Common myeloid progenitor, CD34-positive (primary cell): ENCODE results near the gene CDIP1.

Experiments used
- CTCF ChIA-PET: fragments of 350-600 bp; sonication (Branson Sonifier 250); formaldehyde crosslinking; loops from one replicate; lab custom pipeline; 2021; ENCODE audit warnings: antibody characterized with exemption; lab: Charles Lee
- POLR2A ChIA-PET: fragments of 350-600 bp; sonication (Branson Sonifier 250); formaldehyde crosslinking; loops from one replicate; lab custom pipeline; 2021; ENCODE audit warnings: antibody characterized with exemption; lab: Charles Lee
- DNase-seq, 3 donors: peaks; one replicate each; pipeline versions ENCODE4 v3.0.0 to v3.0.0-alpha.2; 2013
- H3K27ac ChIP-seq, 2 experiments: 1 replicate in 1 of 2; 2 replicates in 1 of 2; pipeline ENCODE4 v1.7.0; 2013; ENCODE audit warnings: inconsistent platforms in 2 of 2, low read length in 2 of 2, mild to moderate bottlenecking in 2 of 2, low read depth in 1 of 2, moderate library complexity in 1 of 2; ENCODE audit not compliant: severe bottlenecking in 2 of 2, insufficient read depth in 1 of 2, poor library complexity in 1 of 2
- H3K27me3 ChIP-seq, 5 experiments: replicated peaks in 2 of 5; 1 replicate in 3 of 5; 2 replicates in 2 of 5; pipeline versions ENCODE4 v1.6.1 to v1.7.0; 2013; ENCODE audit warnings: low read length in 4 of 5, mild to moderate bottlenecking in 2 of 5, moderate library complexity in 2 of 5, inconsistent platforms in 1 of 5; ENCODE audit not compliant: insufficient read depth in 5 of 5, control insufficient read depth in 4 of 5
- H3K36me3 ChIP-seq, 4 experiments: 1 replicate in 2 of 4; 2 replicates in 2 of 4; pipeline versions ENCODE4 v1.6.1 to v1.7.0; 2013; ENCODE audit warnings: low read length in 3 of 4, control low read depth in 1 of 4, mild to moderate bottlenecking in 1 of 4; ENCODE audit not compliant: control insufficient read depth in 4 of 4, insufficient read depth in 4 of 4
- H3K4me1 ChIP-seq, 4 experiments: 1 replicate in 3 of 4; 2 replicates in 1 of 4; pipeline versions ENCODE4 v1.6.1 to v1.7.1; 2013; ENCODE audit warnings: low read length in 3 of 4, mild to moderate bottlenecking in 3 of 4, control low read depth in 1 of 4, inconsistent platforms in 1 of 4, moderate library complexity in 1 of 4; ENCODE audit not compliant: control insufficient read depth in 4 of 4, insufficient read depth in 4 of 4; ENCODE audit errors: control extremely low read depth in 1 of 4
- H3K4me3 ChIP-seq, 7 experiments: 1 replicate in 4 of 7; 2 replicates in 3 of 7; pipeline versions ENCODE4 v1.5.1 to v1.7.0; 2013; ENCODE audit warnings: mild to moderate bottlenecking in 7 of 7, low read length in 6 of 7, moderate library complexity in 6 of 7, inconsistent platforms in 2 of 7, low read depth in 2 of 7, control low read depth in 1 of 7; ENCODE audit not compliant: insufficient read depth in 4 of 7, control insufficient read depth in 1 of 7; ENCODE audit errors: extremely low read depth in 1 of 7
- H3K9me3 ChIP-seq, 5 experiments: 1 replicate in 4 of 5; 2 replicates in 1 of 5; pipeline versions ENCODE4 v1.6.1 to v1.7.1; 2013; ENCODE audit warnings: low read length in 4 of 5, mild to moderate bottlenecking in 2 of 5, inconsistent platforms in 1 of 5, low read depth in 1 of 5, moderate library complexity in 1 of 5; ENCODE audit not compliant: control insufficient read depth in 4 of 5, insufficient read depth in 2 of 5; ENCODE audit errors: control extremely low read depth in 1 of 5
- WGBS: methylation state at CpG from one replicate; pipeline ENCODE4 v1.1.5; 2013; ENCODE audit not compliant: insufficient coverage; 5-methylcytosine and 5-hydroxymethylcytosine counted together

CDIP1 gene

GRCh38 chr16:4511441-4512082 is 27.0 kb downstream of the CDIP1 start:
- ChIA-PET CTCF (interaction anchor here (0.9 to 15.2 kb wide), 10 partner anchors 11 to 444 kb away, joined by 3 to 375 read pairs (median 5); partner anchors contain the start of genes C16orf96 and HMOX2), POLR2A (interaction anchor here (0.6 kb wide), 1 partner anchor 186 kb away, joined by 3 read pairs; no protein-coding TSS in a partner anchor)
- H3K9me3 ChIP-seq: peaks cover 0 to 2% (median 0%) of the 10 kb centered on the region in 5 experiments
- peak overlapping the region in 1 of 2 experiments; percentile 49 for H3K27ac ChIP-seq
- H3K4me1 ChIP-seq: peaks cover 15 to 61% (median 55%) of the 10 kb centered on the region in 4 experiments
- H3K27me3 ChIP-seq: no peaks in the 10 kb centered on the region
- WGBS: 74% methylated on average over 9 of the region's 9 CpGs
- peaks cover 2 to 71% (median 37%) of the 10 kb centered on the region in 4 experiments for H3K36me3 ChIP-seq
- no peak overlapping the region for H3K4me3 ChIP-seq
- DNase-seq: peak; percentile 65 to 73 (median 70)

GRCh38 chr16:4510747-4511426 is 27.7 kb downstream of the CDIP1 start:
- Histone ChIP-seq H3K4me1 (peaks cover 21 to 61% (median 59%) of the 10 kb centered on the region in 4 experiments), H3K27me3 (no peaks in the 10 kb centered on the region), H3K36me3 (peaks cover 2 to 77% (median 37%) of the 10 kb centered on the region in 4 experiments), H3K27ac (peak overlapping the region in 1 of 2 experiments; percentile 11), H3K9me3 (peaks cover 0 to under 1% (median 0%) of the 10 kb centered on the region in 5 experiments), H3K4me3 (no peak overlapping the region)
- ChIA-PET CTCF (interaction anchor here (0.7 to 15.2 kb wide), 11 partner anchors 8 to 445 kb away, joined by 3 to 375 read pairs (median 6); partner anchors contain the start of gene C16orf96), POLR2A (interaction anchor here (0.6 kb wide), 1 partner anchor 187 kb away, joined by 3 read pairs; no protein-coding TSS in a partner anchor)
- 60% methylated on average over 7 of the region's 14 CpGs for WGBS
- no peak for DNase-seq

- no peak overlapping the region for H3K27ac ChIP-seq
These were observed 28.4 kb downstream of the CDIP1 start for GRCh38 chr16:4510131-4510530.

GRCh38 chr16:4509420-4509819 is 29.2 kb downstream of the CDIP1 start:
- ChIA-PET CTCF (interaction anchor here (1.1 to 15.2 kb wide), 12 partner anchors 9 to 446 kb away, joined by 3 to 375 read pairs (median 6); partner anchors contain the start of genes C16orf96 and HMOX2), POLR2A (no interaction called here)
- 97% methylated on average over 8 of the region's 8 CpGs for WGBS
- no peak for DNase-seq
- Histone ChIP-seq H3K4me3 (no peak overlapping the region), H3K27ac (no peak overlapping the region), H3K4me1 (peaks cover 19 to 59% (median 58%) of the 10 kb centered on the region in 4 experiments), H3K27me3 (no peaks in the 10 kb centered on the region), H3K36me3 (peaks cover 2 to 78% (median 37%) of the 10 kb centered on the region in 4 experiments), H3K9me3 (no peaks in the 10 kb centered on the region)

More at GRCh38 chr16:4510131-4510530, 28.4 kb downstream of the CDIP1 start:
- H3K4me1 ChIP-seq: peaks cover 18 to 62% (median 60%) of the 10 kb centered on the region in 4 experiments
- no peak for DNase-seq
- H3K9me3 ChIP-seq: no peaks in the 10 kb centered on the region
- CTCF ChIA-PET: interaction anchor here (0.7 to 15.2 kb wide), 14 partner anchors 9 to 446 kb away, joined by 3 to 375 read pairs (median 5); partner anchors contain the start of gene C16orf96
- POLR2A ChIA-PET: no interaction called here
- 89% methylated on average over 4 of the region's 5 CpGs for WGBS
- no peaks in the 10 kb centered on the region for H3K27me3 ChIP-seq
- H3K4me3 ChIP-seq: no peak overlapping the region
- peaks cover 2 to 78% (median 37%) of the 10 kb centered on the region in 4 experiments for H3K36me3 ChIP-seq

- Histone ChIP-seq H3K4me1 (peaks cover 16 to 56% (median 54%) of the 10 kb centered on the region in 4 experiments), H3K9me3 (no peaks in the 10 kb centered on the region), H3K4me3 (no peak overlapping the region), H3K27ac (no peak overlapping the region), H3K27me3 (no peaks in the 10 kb centered on the region), H3K36me3 (peaks cover 2 to 73% (median 37%) of the 10 kb centered on the region in 4 experiments)
- ChIA-PET POLR2A (no interaction called here), CTCF (interaction anchor here (0.8 to 15.2 kb wide), 19 partner anchors 8 to 149 kb away, joined by 3 to 375 read pairs (median 9); partner anchors contain the start of genes C16orf96, CDIP1, HMOX2 and MGRN1)
- no peak for DNase-seq
- WGBS: no CpG with 5 or more reads among the region's 3 CpGs
These were observed 29.8 kb downstream of the CDIP1 start for GRCh38 chr16:4508806-4509205.

- Histone ChIP-seq H3K27me3 (no peaks in the 10 kb centered on the region), H3K27ac (no peak overlapping the region), H3K36me3 (peaks cover 2 to 64% (median 37%) of the 10 kb centered on the region in 4 experiments), H3K9me3 (no peaks in the 10 kb centered on the region), H3K4me1 (peaks cover 16 to 47% (median 43%) of the 10 kb centered on the region in 4 experiments), H3K4me3 (no peak overlapping the region)
- CTCF ChIA-PET: interaction anchor here (0.8 to 15.2 kb wide), 29 partner anchors 7 to 448 kb away, joined by 3 to 375 read pairs (median 6); partner anchors contain the start of genes C16orf96, CDIP1, HMOX2 and MGRN1
- POLR2A ChIA-PET: no interaction called here
- 98% methylated on average over 17 of the region's 17 CpGs for WGBS
- DNase-seq: no peak
These were observed 30.8 kb downstream of the CDIP1 start for GRCh38 chr16:4507588-4508345.
